Natural killer cell (primary cell): ENCODE measurements around the gene FAM241B. TPM values are rescaled to one million over a fixed set of nuclear protein-coding genes. Genes with fewer than 3 reads are reported as not detected.

Experiments used
- ATAC-seq, 3 donors: fragments of 150-1000 bp in 2 of 3; fragments of 200-7000 bp in 1 of 3; cut with Tn5 transposase; 1 replicate in 1 of 3; 2 replicates in 2 of 3; pipeline ENCODE4 v1.10.0; 2021; ENCODE audit warnings: mild to moderate bottlenecking in 2 of 3, moderate library complexity in 2 of 3
- DNase-seq, 2 donors: peaks; one replicate each; pipeline versions ENCODE4 v3.0.0 to v3.0.0-alpha.2; 2013 to 2021; ENCODE audit warnings: mixed read lengths in 1 of 2
- H3K27ac ChIP-seq: one replicate; pipeline ENCODE4 v1.5.1; 2013; ENCODE audit warnings: mild to moderate bottlenecking, low read length
- H3K27me3 ChIP-seq: one replicate; pipeline ENCODE4 v1.6.1; 2013; ENCODE audit warnings: low read length; ENCODE audit not compliant: control insufficient read depth, insufficient read depth
- H3K36me3 ChIP-seq: one replicate; pipeline ENCODE4 v1.6.1; 2013; ENCODE audit warnings: low read length; ENCODE audit not compliant: control insufficient read depth, insufficient read depth
- H3K4me1 ChIP-seq: one replicate; pipeline ENCODE4 v1.6.1; 2013; ENCODE audit warnings: low read length; ENCODE audit not compliant: control insufficient read depth, insufficient read depth
- H3K4me3 ChIP-seq: one replicate; pipeline ENCODE4 v1.5.1; 2013; ENCODE audit warnings: low read length
- H3K9me3 ChIP-seq: one replicate; pipeline ENCODE4 v1.6.1; 2013; ENCODE audit warnings: low read length; ENCODE audit not compliant: control insufficient read depth, insufficient read depth
- H3K27ac Mint-ChIP-seq, 2 donors: one replicate each; pipeline ENCODE4 v1.8.0; 2022; ENCODE audit warnings: mild to moderate bottlenecking in 2 of 2, mixed read lengths in 2 of 2, moderate library complexity in 1 of 2
- H3K27me3 Mint-ChIP-seq, 2 donors: one replicate each; pipeline ENCODE4 v1.8.0; 2022; ENCODE audit warnings: low read depth in 2 of 2, mixed read lengths in 2 of 2
- H3K36me3 Mint-ChIP-seq: one replicate; pipeline ENCODE4 v1.8.0; 2022; ENCODE audit warnings: mixed read lengths
- H3K4me1 Mint-ChIP-seq, 2 donors: one replicate each; pipeline ENCODE4 v1.8.0; 2022; ENCODE audit warnings: mixed read lengths in 2 of 2
- H3K4me3 Mint-ChIP-seq: one replicate; pipeline ENCODE4 v1.8.0; 2022; ENCODE audit warnings: mild to moderate bottlenecking, moderate library complexity, mixed read lengths
- H3K9me3 Mint-ChIP-seq, 2 donors: one replicate each; pipeline ENCODE4 v1.8.0; 2022; ENCODE audit warnings: mixed read lengths in 2 of 2
- CTCF ChIP-seq: fragments of 200-600 bp; IDR thresholded peaks from one replicate; pipeline ENCODE4 v1.8.0; 2022; ENCODE audit warnings: antibody characterized with exemption
- WGBS: methylation state at CpG from one replicate; pipeline ENCODE4 v1.1.7; 2013; ENCODE audit warnings: missing lambda C conversion rate; ENCODE audit not compliant: insufficient coverage; 5-methylcytosine and 5-hydroxymethylcytosine counted together
- intact Hi-C: fragments of 100-400 bp; cut with micrococcal nuclease; formaldehyde crosslinking; loops from one replicate; pipeline ENCODE4 v1.14.2; 2022
- total RNA-seq, 4 donors: library from RNA; stranded (reverse); fragments of 120-200 nt in 1 of 4; gene quantifications; one replicate each; pipeline versions ENCODE4 v1.2.3 to v1.2.4, GENCODE V29; 2013 to 2022

FAM241B gene
- total RNA-seq, 3 donors from 2014 or later (not counting 1 experiment from before 2014, with no cell fraction given), result 1.1 to 1.3 TPM; not detected in 1

DNA sequence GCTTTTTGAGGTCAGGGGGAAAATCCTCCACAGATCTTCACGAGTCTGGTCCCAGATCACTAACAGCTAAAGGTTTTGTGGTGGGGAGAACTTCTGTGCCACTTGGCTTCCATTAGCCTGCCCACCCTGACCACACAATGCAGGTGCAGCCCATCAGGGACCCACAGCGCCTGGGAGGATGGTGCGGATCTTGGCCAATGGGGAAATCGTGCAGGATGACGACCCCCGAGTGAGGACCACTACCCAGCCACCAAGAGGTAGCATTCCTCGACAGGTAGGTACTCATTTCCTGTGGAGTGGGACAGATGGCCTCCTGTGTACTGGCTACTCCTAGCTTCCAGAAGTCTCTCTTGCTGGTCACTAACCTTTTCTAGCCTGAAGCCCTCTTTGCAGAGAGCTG is 1.5 kb downstream of the FAM241B start:
- no peak for TF ChIP-seq CTCF
- Mint-ChIP-seq H3K4me3 (peak overlapping the region; percentile 65), H3K27me3 (peaks cover 0 to 11% of the 10 kb centered on the region in 2 donors), H3K27ac (no peak overlapping the region), H3K36me3 (no peaks in the 10 kb centered on the region), H3K4me1 (no peaks in the 10 kb centered on the region), H3K9me3 (no peaks in the 10 kb centered on the region)
- no peak for ATAC-seq
- H3K27ac ChIP-seq, result no peak overlapping the region
- H3K9me3 ChIP-seq, result no peaks in the 10 kb centered on the region
- intact Hi-C loops, result no loop called here
- DNase-seq, result no peak
- no peak overlapping the region for H3K4me3 ChIP-seq
- H3K36me3 ChIP-seq, result no peaks in the 10 kb centered on the region
- H3K4me1 ChIP-seq, result peaks cover 13% of the 10 kb centered on the region
- H3K27me3 ChIP-seq, result peaks cover 8% of the 10 kb centered on the region
- 90% methylated on average over 7 of the region's 7 CpGs for WGBS

- Mint-ChIP-seq H3K27me3 (peaks cover 0 to 11% of the 10 kb centered on the region in 2 donors), H3K4me1 (no peaks in the 10 kb centered on the region), H3K4me3 (peak overlapping the region; percentile 18), H3K27ac (no peak overlapping the region), H3K36me3 (no peaks in the 10 kb centered on the region), H3K9me3 (no peaks in the 10 kb centered on the region)
- H3K27me3 ChIP-seq, result peaks cover 8% of the 10 kb centered on the region
- no peaks in the 10 kb centered on the region for H3K9me3 ChIP-seq
- ATAC-seq, result no peak
- H3K27ac ChIP-seq, result no peak overlapping the region
- TF ChIP-seq CTCF, result no peak
- no peak for DNase-seq
- H3K4me3 ChIP-seq, result no peak overlapping the region
- WGBS, result 93% methylated on average over 6 of the region's 7 CpGs
- peaks cover 13% of the 10 kb centered on the region for H3K4me1 ChIP-seq
- H3K36me3 ChIP-seq, result no peaks in the 10 kb centered on the region
- intact Hi-C loops, result no loop called here
Observed at GRCh38 chr10:69632516-69633199, 2.6 kb downstream of the FAM241B start.

- H3K36me3 ChIP-seq, result no peaks in the 10 kb centered on the region
- no peak for ATAC-seq
- DNase-seq, result no peak
- intact Hi-C loops, result no loop called here
- Mint-ChIP-seq H3K9me3 (no peaks in the 10 kb centered on the region), H3K4me3 (peak overlapping the region; percentile 13), H3K36me3 (no peaks in the 10 kb centered on the region), H3K4me1 (no peaks in the 10 kb centered on the region), H3K27ac (no peak overlapping the region), H3K27me3 (peaks cover 0 to 6% of the 10 kb centered on the region in 2 donors)
- H3K4me3 ChIP-seq, result no peak overlapping the region
- no peak overlapping the region for H3K27ac ChIP-seq
- peaks cover 13% of the 10 kb centered on the region for H3K4me1 ChIP-seq
- WGBS, result 90% methylated on average over 12 of the region's 14 CpGs
- no peak for TF ChIP-seq CTCF
- no peaks in the 10 kb centered on the region for H3K9me3 ChIP-seq
- peaks cover 8% of the 10 kb centered on the region for H3K27me3 ChIP-seq
Observed at GRCh38 chr10:69633673-69634635, 3.9 kb downstream of the FAM241B start.
